NB4 (cell line): ENCODE results near the gene ABCD1.

ENCODE experiments used
- DNase-seq: peaks from one replicate; pipeline ENCODE4 v3.0.0; 2010; ENCODE audit warnings: low read depth
- H3K4me3 ChIP-seq: one replicate; pipeline ENCODE4 v1.5.1; 2011; ENCODE audit warnings: mild to moderate bottlenecking, low read depth, low read length, moderate library complexity
- CTCF ChIP-seq: IDR thresholded peaks from one replicate; pipeline ENCODE4 v1.5.1; 2012; ENCODE audit warnings: low read depth, low read length
- MYC ChIP-seq: IDR thresholded peaks from 2 replicates; pipeline ENCODE4 v1.6.1; 2011; ENCODE audit warnings: low read depth, low read length
- POLR2A ChIP-seq: IDR thresholded peaks from 2 replicates; pipeline ENCODE4 v1.6.1; 2011; ENCODE audit warnings: mild to moderate bottlenecking; ENCODE audit not compliant: insufficient read length; ENCODE audit errors: extremely low read depth
- TF ChIP-seq, protein P1 (sequence below): IDR thresholded peaks from 2 replicates; pipeline ENCODE4 v1.6.1; 2011; ENCODE audit warnings: low read depth, low read length

The ABCD1 gene

GRCh38 chrX:153719238-153719637 is 5.4 kb upstream of the ABCD1 start:
- DNase-seq = no peak
- no peak overlapping the region for H3K4me3 ChIP-seq
- TF ChIP-seq, protein P1, sequence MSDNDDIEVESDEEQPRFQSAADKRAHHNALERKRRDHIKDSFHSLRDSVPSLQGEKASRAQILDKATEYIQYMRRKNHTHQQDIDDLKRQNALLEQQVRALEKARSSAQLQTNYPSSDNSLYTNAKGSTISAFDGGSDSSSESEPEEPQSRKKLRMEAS = no peak
- no peak for TF ChIP-seq MYC
- TF ChIP-seq CTCF = no peak
- TF ChIP-seq POLR2A = no peak

DNA sequence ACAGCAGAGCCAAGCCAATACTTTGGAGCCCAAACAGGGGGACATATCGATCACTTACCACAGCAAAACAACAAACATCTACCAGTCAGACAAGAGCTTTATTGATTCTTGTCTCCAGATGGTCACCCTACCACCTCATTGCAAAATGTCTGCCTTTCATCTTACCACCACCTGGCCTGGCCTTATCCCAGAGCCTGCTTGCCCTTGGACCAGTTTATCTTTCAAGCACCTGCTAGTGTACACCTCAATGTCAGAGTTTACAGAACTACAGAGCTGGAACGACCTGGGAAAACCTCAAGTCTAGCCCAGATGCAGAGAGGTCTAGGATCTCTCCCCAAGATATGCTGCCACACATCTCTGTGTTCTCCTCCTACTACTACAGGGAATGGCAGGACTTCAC is 5.0 kb upstream of the ABCD1 start:
- no peak for DNase-seq
- TF ChIP-seq, protein P1 = no peak
- no peak for TF ChIP-seq POLR2A
- no peak for TF ChIP-seq MYC
- no peak for TF ChIP-seq CTCF
- no peak overlapping the region for H3K4me3 ChIP-seq

- DNase-seq = peak; percentile 53
- peak overlapping the region; percentile 92 for H3K4me3 ChIP-seq
- TF ChIP-seq POLR2A (no peak), MYC (no peak), CTCF (no peak)
- TF ChIP-seq, protein P1 = no peak
Measured at GRCh38 chrX:153722704-153723350, 1.8 kb upstream of the ABCD1 start.

- DNase-seq = peak; percentile 67
- H3K4me3 ChIP-seq = peak overlapping the region; percentile 92
- TF ChIP-seq, protein P1 = peak; percentile 73
- TF ChIP-seq POLR2A = no peak
- peak; percentile 40; the same call in 1 of the 2 replicates for TF ChIP-seq MYC
- TF ChIP-seq CTCF = peak; percentile 44
Measured at GRCh38 chrX:153723351-153724251, 1.1 kb upstream of the ABCD1 start.

DNA sequence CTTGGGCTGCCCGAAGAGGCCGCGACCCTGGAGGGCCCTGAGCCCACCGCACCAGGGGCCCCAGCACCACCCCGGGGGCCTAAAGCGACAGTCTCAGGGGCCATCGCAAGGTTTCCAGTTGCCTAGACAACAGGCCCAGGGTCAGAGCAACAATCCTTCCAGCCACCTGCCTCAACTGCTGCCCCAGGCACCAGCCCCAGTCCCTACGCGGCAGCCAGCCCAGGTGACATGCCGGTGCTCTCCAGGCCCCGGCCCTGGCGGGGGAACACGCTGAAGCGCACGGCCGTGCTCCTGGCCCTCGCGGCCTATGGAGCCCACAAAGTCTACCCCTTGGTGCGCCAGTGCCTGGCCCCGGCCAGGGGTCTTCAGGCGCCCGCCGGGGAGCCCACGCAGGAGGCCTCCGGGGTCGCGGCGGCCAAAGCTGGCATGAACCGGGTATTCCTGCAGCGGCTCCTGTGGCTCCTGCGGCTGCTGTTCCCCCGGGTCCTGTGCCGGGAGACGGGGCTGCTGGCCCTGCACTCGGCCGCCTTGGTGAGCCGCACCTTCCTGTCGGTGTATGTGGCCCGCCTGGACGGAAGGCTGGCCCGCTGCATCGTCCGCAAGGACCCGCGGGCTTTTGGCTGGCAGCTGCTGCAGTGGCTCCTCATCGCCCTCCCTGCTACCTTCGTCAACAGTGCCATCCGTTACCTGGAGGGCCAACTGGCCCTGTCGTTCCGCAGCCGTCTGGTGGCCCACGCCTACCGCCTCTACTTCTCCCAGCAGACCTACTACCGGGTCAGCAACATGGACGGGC is 579 bp downstream of the ABCD1 start:
- DNase-seq = no peak
- peak overlapping the region; percentile 21 for H3K4me3 ChIP-seq
- TF ChIP-seq MYC = no peak
- TF ChIP-seq, protein P1 = no peak
- TF ChIP-seq CTCF = no peak
- no peak for TF ChIP-seq POLR2A
